Ishikawa (cell line): Measurements from ENCODE around the gene MMS22L.

Experiments used
- CEBPB ChIP-seq: IDR thresholded peaks from 2 replicates; pipeline ENCODE4 v1.6.1; 2012
- EP300 ChIP-seq: IDR thresholded peaks from 2 replicates; pipeline ENCODE4 v1.6.1; 2012; ENCODE audit warnings: borderline replicate concordance
- FOXM1 ChIP-seq: IDR thresholded peaks from 2 replicates; pipeline ENCODE4 v1.6.1; 2012; ENCODE audit warnings: low read depth, borderline replicate concordance
- NFIC ChIP-seq: IDR thresholded peaks from 2 replicates; pipeline ENCODE4 v1.6.1; 2012
- RAD21 ChIP-seq: IDR thresholded peaks from 2 replicates; pipeline ENCODE4 v1.6.1; 2012; ENCODE audit warnings: low read depth
- TAF1 ChIP-seq: IDR thresholded peaks from 2 replicates; pipeline ENCODE4 v1.6.1; 2012; ENCODE audit warnings: low read depth, mild to moderate bottlenecking
- TCF12 ChIP-seq: IDR thresholded peaks from 2 replicates; pipeline ENCODE4 v1.6.1; 2012; ENCODE audit warnings: low read depth
- TEAD4 ChIP-seq: IDR thresholded peaks from 2 replicates; pipeline ENCODE4 v1.6.1; 2012
- YY1 ChIP-seq: IDR thresholded peaks from 2 replicates; pipeline ENCODE4 v1.6.1; 2012; ENCODE audit warnings: low read depth
- TF ChIP-seq, protein P1 (sequence below): IDR thresholded peaks from 2 replicates; pipeline ENCODE4 v1.6.1; 2012
- TF ChIP-seq, protein P2 (sequence below): IDR thresholded peaks from 2 replicates; pipeline ENCODE4 v1.6.1; 2012
- TF ChIP-seq, protein P3 (sequence below): IDR thresholded peaks from 2 replicates; pipeline ENCODE4 v1.6.1; 2012; ENCODE audit warnings: low read depth, mild to moderate bottlenecking

DNA sequence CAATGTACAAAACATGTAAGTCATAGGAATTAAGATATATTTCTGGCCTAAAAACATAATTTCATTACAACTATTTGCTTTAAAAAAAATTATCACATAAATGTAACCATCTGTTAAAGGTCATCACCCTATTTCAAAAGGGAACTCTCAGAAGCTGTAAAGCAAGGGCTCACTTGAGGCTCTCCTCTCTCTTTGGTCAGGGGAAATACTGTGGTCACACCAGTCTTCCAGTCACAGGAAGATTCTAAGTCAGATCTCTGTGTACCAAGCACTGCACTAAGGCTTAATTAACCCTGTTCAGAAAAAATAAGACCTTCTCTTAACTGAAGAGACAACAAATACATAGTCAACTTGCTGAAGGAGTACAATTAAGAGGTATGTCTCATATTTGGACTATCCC, 75.6 kb downstream of the MMS22L start:
- TF ChIP-seq TCF12 (no peak), FOXM1 (no peak), YY1 (no peak), TEAD4 (no peak), TAF1 (no peak), NFIC (no peak), RAD21 (no peak), CEBPB (no peak), EP300 (no peak)
- TF ChIP-seq, protein P1, sequence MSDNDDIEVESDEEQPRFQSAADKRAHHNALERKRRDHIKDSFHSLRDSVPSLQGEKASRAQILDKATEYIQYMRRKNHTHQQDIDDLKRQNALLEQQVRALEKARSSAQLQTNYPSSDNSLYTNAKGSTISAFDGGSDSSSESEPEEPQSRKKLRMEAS = no peak
- TF ChIP-seq, protein P2, sequence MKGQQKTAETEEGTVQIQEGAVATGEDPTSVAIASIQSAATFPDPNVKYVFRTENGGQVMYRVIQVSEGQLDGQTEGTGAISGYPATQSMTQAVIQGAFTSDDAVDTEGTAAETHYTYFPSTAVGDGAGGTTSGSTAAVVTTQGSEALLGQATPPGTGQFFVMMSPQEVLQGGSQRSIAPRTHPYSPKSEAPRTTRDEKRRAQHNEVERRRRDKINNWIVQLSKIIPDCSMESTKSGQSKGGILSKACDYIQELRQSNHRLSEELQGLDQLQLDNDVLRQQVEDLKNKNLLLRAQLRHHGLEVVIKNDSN = no peak
- TF ChIP-seq, protein P3, sequence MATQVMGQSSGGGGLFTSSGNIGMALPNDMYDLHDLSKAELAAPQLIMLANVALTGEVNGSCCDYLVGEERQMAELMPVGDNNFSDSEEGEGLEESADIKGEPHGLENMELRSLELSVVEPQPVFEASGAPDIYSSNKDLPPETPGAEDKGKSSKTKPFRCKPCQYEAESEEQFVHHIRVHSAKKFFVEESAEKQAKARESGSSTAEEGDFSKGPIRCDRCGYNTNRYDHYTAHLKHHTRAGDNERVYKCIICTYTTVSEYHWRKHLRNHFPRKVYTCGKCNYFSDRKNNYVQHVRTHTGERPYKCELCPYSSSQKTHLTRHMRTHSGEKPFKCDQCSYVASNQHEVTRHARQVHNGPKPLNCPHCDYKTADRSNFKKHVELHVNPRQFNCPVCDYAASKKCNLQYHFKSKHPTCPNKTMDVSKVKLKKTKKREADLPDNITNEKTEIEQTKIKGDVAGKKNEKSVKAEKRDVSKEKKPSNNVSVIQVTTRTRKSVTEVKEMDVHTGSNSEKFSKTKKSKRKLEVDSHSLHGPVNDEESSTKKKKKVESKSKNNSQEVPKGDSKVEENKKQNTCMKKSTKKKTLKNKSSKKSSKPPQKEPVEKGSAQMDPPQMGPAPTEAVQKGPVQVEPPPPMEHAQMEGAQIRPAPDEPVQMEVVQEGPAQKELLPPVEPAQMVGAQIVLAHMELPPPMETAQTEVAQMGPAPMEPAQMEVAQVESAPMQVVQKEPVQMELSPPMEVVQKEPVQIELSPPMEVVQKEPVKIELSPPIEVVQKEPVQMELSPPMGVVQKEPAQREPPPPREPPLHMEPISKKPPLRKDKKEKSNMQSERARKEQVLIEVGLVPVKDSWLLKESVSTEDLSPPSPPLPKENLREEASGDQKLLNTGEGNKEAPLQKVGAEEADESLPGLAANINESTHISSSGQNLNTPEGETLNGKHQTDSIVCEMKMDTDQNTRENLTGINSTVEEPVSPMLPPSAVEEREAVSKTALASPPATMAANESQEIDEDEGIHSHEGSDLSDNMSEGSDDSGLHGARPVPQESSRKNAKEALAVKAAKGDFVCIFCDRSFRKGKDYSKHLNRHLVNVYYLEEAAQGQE = no peak
